ENCODE data around the gene GSG1.

Gene GSG1

GRCh38 chr12:13104409-13104808 is 942 bp upstream of the GSG1 start:
- Mint-ChIP-seq H3K27me3 (peaks cover 1% of the 10 kb centered on the region), H3K27ac (no peak overlapping the region), H3K4me3 (no peak overlapping the region), H3K9me3 (peaks cover 1% of the 10 kb centered on the region), H3K36me3 (no peaks in the 10 kb centered on the region), H3K4me1 (peaks cover 31% of the 10 kb centered on the region)
- ATAC-seq (ENCODE audit: low read depth) (no peak), DNase-seq (ENCODE audit: low spot score in 2 of 2) (no peak)

GRCh38 chr12:13102461-13103195 is 839 bp downstream of the GSG1 start:
- Mint-ChIP-seq H3K27ac (peak overlapping the region; percentile 95), H3K27me3 (no peaks in the 10 kb centered on the region), H3K4me3 (peak overlapping the region; percentile 88), H3K36me3 (no peaks in the 10 kb centered on the region), H3K9me3 (no peaks in the 10 kb centered on the region), H3K4me1 (peaks cover 47% of the 10 kb centered on the region)
- ATAC-seq (ENCODE audit: low read depth) (no peak), DNase-seq (ENCODE audit: low spot score in 2 of 2) (no peak)

GRCh38 chr12:13101821-13102375 is 1.6 kb downstream of the GSG1 start:
- ATAC-seq (ENCODE audit: low read depth) (peak; percentile 13), DNase-seq (ENCODE audit: low spot score in 2 of 2) (no peak)
- H3K27me3 Mint-ChIP-seq, result no peaks in the 10 kb centered on the region
- H3K9me3 Mint-ChIP-seq, result no peaks in the 10 kb centered on the region
- H3K4me3 Mint-ChIP-seq, result peak overlapping the region; percentile 88
- peaks cover 49% of the 10 kb centered on the region for H3K4me1 Mint-ChIP-seq
- peak overlapping the region; percentile 95 for H3K27ac Mint-ChIP-seq
- no peaks in the 10 kb centered on the region for H3K36me3 Mint-ChIP-seq

GRCh38 chr12:13100882-13101769 is 2.3 kb downstream of the GSG1 start:
- Mint-ChIP-seq H3K27me3 (no peaks in the 10 kb centered on the region), H3K27ac (peak overlapping the region; percentile 95), H3K9me3 (no peaks in the 10 kb centered on the region), H3K36me3 (no peaks in the 10 kb centered on the region), H3K4me3 (peak overlapping the region; percentile 88), H3K4me1 (peaks cover 49% of the 10 kb centered on the region)
- peak; percentile 81 for ATAC-seq (ENCODE audit: low read depth)
- peak; percentile 94 for DNase-seq (ENCODE audit: low spot score in 2 of 2)

- Mint-ChIP-seq H3K27me3 (no peaks in the 10 kb centered on the region), H3K4me1 (peaks cover 49% of the 10 kb centered on the region), H3K4me3 (peak overlapping the region; percentile 88), H3K9me3 (no peaks in the 10 kb centered on the region), H3K36me3 (no peaks in the 10 kb centered on the region), H3K27ac (peak overlapping the region; percentile 95)
- ATAC-seq (ENCODE audit: low read depth) (no peak), DNase-seq (ENCODE audit: low spot score in 2 of 2) (no peak)
Observed at GRCh38 chr12:13100605-13100881, 2.9 kb downstream of the GSG1 start.

GRCh38 chr12:13099844-13100604 is 3.4 kb downstream of the GSG1 start:
- H3K27ac Mint-ChIP-seq, result peak overlapping the region; percentile 95
- DNase-seq (ENCODE audit: low spot score in 2 of 2), result no peak

GRCh38 chr12:13099066-13099843 is 4.2 kb downstream of the GSG1 start:
- Mint-ChIP-seq H3K36me3 (no peaks in the 10 kb centered on the region), H3K4me1 (peaks cover 49% of the 10 kb centered on the region), H3K27ac (peak overlapping the region; percentile 95), H3K9me3 (no peaks in the 10 kb centered on the region), H3K27me3 (no peaks in the 10 kb centered on the region), H3K4me3 (peak overlapping the region; percentile 66)
- ATAC-seq (ENCODE audit: low read depth) (peak; percentile 3), DNase-seq (ENCODE audit: low spot score in 2 of 2) (no peak)

More at GRCh38 chr12:13099844-13100604, 3.4 kb downstream of the GSG1 start:
- Mint-ChIP-seq H3K9me3 (no peaks in the 10 kb centered on the region), H3K4me3 (peak overlapping the region; percentile 88), H3K27me3 (no peaks in the 10 kb centered on the region), H3K4me1 (peaks cover 49% of the 10 kb centered on the region), H3K36me3 (no peaks in the 10 kb centered on the region)
- no peak for ATAC-seq (ENCODE audit: low read depth)

- no peaks in the 10 kb centered on the region for H3K36me3 Mint-ChIP-seq
Observed at GRCh38 chr12:13097491-13098011, 5.9 kb downstream of the GSG1 start.

GRCh38 chr12:13095266-13095995 is 8.0 kb downstream of the GSG1 start:
- no peak for DNase-seq (ENCODE audit: low spot score in 2 of 2)
- no peaks in the 10 kb centered on the region for H3K36me3 Mint-ChIP-seq
- no peak for ATAC-seq (ENCODE audit: low read depth)
- no peaks in the 10 kb centered on the region for H3K9me3 Mint-ChIP-seq
- no peak overlapping the region for H3K27ac Mint-ChIP-seq
- H3K4me3 Mint-ChIP-seq, result no peak overlapping the region
- H3K4me1 Mint-ChIP-seq, result peaks cover 27% of the 10 kb centered on the region
- H3K27me3 Mint-ChIP-seq, result no peaks in the 10 kb centered on the region

More at GRCh38 chr12:13097491-13098011, 5.9 kb downstream of the GSG1 start:
- peak overlapping the region; percentile 95 for H3K27ac Mint-ChIP-seq
- ATAC-seq (ENCODE audit: low read depth) (no peak), DNase-seq (ENCODE audit: low spot score in 2 of 2) (no peak)
- H3K4me3 Mint-ChIP-seq, result peak overlapping the region; percentile 84
- no peaks in the 10 kb centered on the region for H3K9me3 Mint-ChIP-seq
- H3K4me1 Mint-ChIP-seq, result peaks cover 38% of the 10 kb centered on the region
- H3K27me3 Mint-ChIP-seq, result no peaks in the 10 kb centered on the region

GRCh38 chr12:13094367-13094766 is 9.1 kb downstream of the GSG1 start:
- Mint-ChIP-seq H3K27me3 (no peaks in the 10 kb centered on the region), H3K4me1 (peaks cover 28% of the 10 kb centered on the region), H3K9me3 (no peaks in the 10 kb centered on the region), H3K36me3 (no peaks in the 10 kb centered on the region), H3K27ac (no peak overlapping the region), H3K4me3 (no peak overlapping the region)
- ATAC-seq (ENCODE audit: low read depth) (no peak), DNase-seq (ENCODE audit: low spot score in 2 of 2) (no peak)

GRCh38 chr12:13093848-13094220 is 9.6 kb downstream of the GSG1 start:
- no peaks in the 10 kb centered on the region for H3K36me3 Mint-ChIP-seq
- H3K9me3 Mint-ChIP-seq, result no peaks in the 10 kb centered on the region
- DNase-seq (ENCODE audit: low spot score in 2 of 2) (no peak), ATAC-seq (ENCODE audit: low read depth) (no peak)
- H3K4me3 Mint-ChIP-seq, result no peak overlapping the region
- H3K27me3 Mint-ChIP-seq, result no peaks in the 10 kb centered on the region
- H3K4me1 Mint-ChIP-seq, result peaks cover 22% of the 10 kb centered on the region
- no peak overlapping the region for H3K27ac Mint-ChIP-seq

GRCh38 chr12:13093191-13093847 is 10.1 kb downstream of the GSG1 start:
- no peak overlapping the region for H3K27ac Mint-ChIP-seq
- ATAC-seq (ENCODE audit: low read depth) (no peak), DNase-seq (ENCODE audit: low spot score in 2 of 2) (no peak)
- H3K9me3 Mint-ChIP-seq, result no peaks in the 10 kb centered on the region
- peaks cover 18% of the 10 kb centered on the region for H3K4me1 Mint-ChIP-seq
- no peak overlapping the region for H3K4me3 Mint-ChIP-seq
- H3K27me3 Mint-ChIP-seq, result no peaks in the 10 kb centered on the region
- H3K36me3 Mint-ChIP-seq, result no peaks in the 10 kb centered on the region

Data from memory B cell (primary cell).